Measurements from ENCODE around the gene NRG3. TPM values are rescaled to one million over a fixed set of nuclear protein-coding genes. Genes with fewer than 3 reads are reported as not detected.

NRG3 gene
- total RNA-seq, 2 experiments from 2014 or later: not detected

GRCh38 chr10:81870472-81870871 lies 4.5 kb upstream of the NRG3 start:
- H3K27me3 ChIP-seq (ENCODE audit: control insufficient read depth in 1 of 2, insufficient read depth in 2 of 2, low read length in 2 of 2): peaks cover 12 to 31% of the 10 kb centered on the region in 2 experiments
- Mint-ChIP-seq H3K4me3 (no peak overlapping the region), H3K27me3 (peaks cover 48% of the 10 kb centered on the region), H3K9me3 (peaks cover 3% of the 10 kb centered on the region), H3K27ac (no peak overlapping the region), H3K4me1 (ENCODE audit: low read depth) (no peaks in the 10 kb centered on the region), H3K36me3 (ENCODE audit: low read depth) (no peaks in the 10 kb centered on the region)
- CTCF ChIA-PET: no interaction called here
- H3K9me3 ChIP-seq (ENCODE audit: control insufficient read depth in 1 of 2, insufficient read depth in 1 of 2, low read length in 2 of 2): peaks cover 0 to 10% of the 10 kb centered on the region in 2 experiments
- POLR2A ChIA-PET: no interaction called here
- H3K36me3 ChIP-seq (ENCODE audit: insufficient read depth, low read length): no peaks in the 10 kb centered on the region
- DNase-seq (no peak), ATAC-seq (ENCODE audit: poor library complexity) (no peak)
- H3K4me3 ChIP-seq (ENCODE audit: low read length): no peak overlapping the region
- intact Hi-C loops (cut with DNase I, micrococcal nuclease): no loop called here
- H3K27ac ChIP-seq (ENCODE audit: low read depth in 1 of 2, low read length in 2 of 2): no peak overlapping the region
- no peak for TF ChIP-seq CTCF (IDR thresholded peaks at IDR 0.05)
- H3K4me1 ChIP-seq (ENCODE audit: insufficient read depth, low read length): no peaks in the 10 kb centered on the region

GRCh38 chr10:81871558-81871957 lies 3.4 kb upstream of the NRG3 start:
- Mint-ChIP-seq H3K4me3 (no peak overlapping the region), H3K27me3 (peaks cover 58% of the 10 kb centered on the region), H3K9me3 (peaks cover 3% of the 10 kb centered on the region), H3K36me3 (ENCODE audit: low read depth) (no peaks in the 10 kb centered on the region), H3K4me1 (ENCODE audit: low read depth) (peaks cover 8% of the 10 kb centered on the region), H3K27ac (no peak overlapping the region)
- ChIA-PET CTCF (no interaction called here), POLR2A (no interaction called here)
- no peak overlapping the region for H3K27ac ChIP-seq (ENCODE audit: low read depth in 1 of 2, low read length in 2 of 2)
- ATAC-seq (ENCODE audit: poor library complexity) (no peak), DNase-seq (no peak)
- H3K27me3 ChIP-seq (ENCODE audit: control insufficient read depth in 1 of 2, insufficient read depth in 2 of 2, low read length in 2 of 2): peaks cover 23 to 41% of the 10 kb centered on the region in 2 experiments
- H3K9me3 ChIP-seq (ENCODE audit: control insufficient read depth in 1 of 2, insufficient read depth in 1 of 2, low read length in 2 of 2): peaks cover 0 to 21% of the 10 kb centered on the region in 2 experiments
- TF ChIP-seq CTCF (IDR thresholded peaks at IDR 0.05): no peak
- H3K4me1 ChIP-seq (ENCODE audit: insufficient read depth, low read length): peaks cover 5% of the 10 kb centered on the region
- intact Hi-C loops (cut with DNase I, micrococcal nuclease): no loop called here
- H3K4me3 ChIP-seq (ENCODE audit: low read length): no peak overlapping the region
- H3K36me3 ChIP-seq (ENCODE audit: insufficient read depth, low read length): no peaks in the 10 kb centered on the region

- Mint-ChIP-seq H3K9me3 (peaks cover 3% of the 10 kb centered on the region), H3K36me3 (ENCODE audit: low read depth) (no peaks in the 10 kb centered on the region), H3K27ac (no peak overlapping the region), H3K27me3 (peaks cover 65% of the 10 kb centered on the region), H3K4me3 (no peak overlapping the region), H3K4me1 (ENCODE audit: low read depth) (peaks cover 12% of the 10 kb centered on the region)
- ATAC-seq (ENCODE audit: poor library complexity) (no peak), DNase-seq (no peak)
- no peaks in the 10 kb centered on the region for H3K36me3 ChIP-seq (ENCODE audit: insufficient read depth, low read length)
- ChIA-PET POLR2A (no interaction called here), CTCF (interaction anchor here (0.7 kb wide), 1 partner anchor 27 kb away, joined by 4 read pairs; no protein-coding TSS in a partner anchor)
- H3K9me3 ChIP-seq (ENCODE audit: control insufficient read depth in 1 of 2, insufficient read depth in 1 of 2, low read length in 2 of 2): peaks cover 0 to 22% of the 10 kb centered on the region in 2 experiments
- no peak overlapping the region for H3K27ac ChIP-seq (ENCODE audit: low read depth in 1 of 2, low read length in 2 of 2)
- intact Hi-C loops (cut with DNase I, micrococcal nuclease): no loop called here
- H3K4me1 ChIP-seq (ENCODE audit: insufficient read depth, low read length): peaks cover 5% of the 10 kb centered on the region
- no peak overlapping the region for H3K4me3 ChIP-seq (ENCODE audit: low read length)
- no peak for TF ChIP-seq CTCF (IDR thresholded peaks at IDR 0.05)
- peaks cover 28 to 49% of the 10 kb centered on the region in 2 experiments for H3K27me3 ChIP-seq (ENCODE audit: control insufficient read depth in 1 of 2, insufficient read depth in 2 of 2, low read length in 2 of 2)
Measured at GRCh38 chr10:81872206-81872862, 2.7 kb upstream of the NRG3 start.
